Mesendoderm (in vitro differentiated cells): ENCODE results near the gene HSPB6.
"Not testable (repeated sequence)": the region's sequence is repeated elsewhere in the genome, so short reads cannot be mapped to it uniquely, and the experiment has no call there.

Experiments
- DNase-seq: peaks from one replicate; pipeline ENCODE4 v3.0.0; 2013
- H2AK5ac ChIP-seq: 2 replicates; pipeline ENCODE4 v1.6.1; 2013; ENCODE audit warnings: low read length, inconsistent platforms
- H2BK120ac ChIP-seq: 2 replicates; pipeline ENCODE4 v1.6.1; 2013; ENCODE audit warnings: low read depth, mild to moderate bottlenecking, low read length, moderate library complexity, mixed read lengths
- H2BK15ac ChIP-seq: replicated peaks from 2 replicates; pipeline ENCODE4 v1.6.1; 2013; ENCODE audit warnings: low read depth, mild to moderate bottlenecking, moderate library complexity
- H2BK5ac ChIP-seq: 2 replicates; pipeline ENCODE4 v1.6.1; 2013; ENCODE audit warnings: low read length, inconsistent platforms
- H3K18ac ChIP-seq: 2 replicates; pipeline ENCODE4 v1.6.1; 2013; ENCODE audit warnings: mild to moderate bottlenecking, low read length, mixed read lengths
- H3K23ac ChIP-seq: one replicate; pipeline ENCODE4 v1.6.1; 2013; ENCODE audit warnings: low read length
- H3K27ac ChIP-seq: 2 replicates; pipeline ENCODE4 v1.5.1; 2013; ENCODE audit warnings: low read depth, mild to moderate bottlenecking, inconsistent platforms, low read length, moderate library complexity
- H3K27me3 ChIP-seq: 2 replicates; pipeline ENCODE4 v1.6.1; 2013; ENCODE audit warnings: low read length, control low read depth, mild to moderate bottlenecking, inconsistent platforms; ENCODE audit not compliant: insufficient read depth, poor library complexity
- H3K36me3 ChIP-seq: 2 replicates; pipeline ENCODE4 v1.6.1; 2013; ENCODE audit warnings: low read length, inconsistent platforms; ENCODE audit not compliant: control insufficient read depth, insufficient read depth
- H3K4ac ChIP-seq: one replicate; pipeline ENCODE4 v1.6.1; 2013; ENCODE audit warnings: low read depth, mild to moderate bottlenecking, low read length, moderate library complexity
- H3K4me1 ChIP-seq: 2 replicates; pipeline ENCODE4 v1.6.1; 2013; ENCODE audit warnings: low read depth, low read length, inconsistent platforms; ENCODE audit not compliant: control insufficient read depth
- H3K4me2 ChIP-seq: 2 replicates; pipeline ENCODE4 v1.6.1; 2013; ENCODE audit warnings: low read length
- H3K4me3 ChIP-seq: 2 replicates; pipeline ENCODE4 v1.5.1; 2013; ENCODE audit warnings: mild to moderate bottlenecking, low read length
- H3K56ac ChIP-seq: one replicate; pipeline ENCODE4 v1.6.1; 2013; ENCODE audit warnings: low read length
- H3K79me1 ChIP-seq: 2 replicates; pipeline ENCODE4 v1.6.1; 2013; ENCODE audit warnings: low read length, inconsistent platforms
- H3K79me2 ChIP-seq: 2 replicates; pipeline ENCODE4 v1.6.1; 2013; ENCODE audit warnings: mild to moderate bottlenecking, low read length; ENCODE audit not compliant: control insufficient read depth, insufficient read depth
- H3K9ac ChIP-seq: 2 replicates; pipeline ENCODE4 v1.6.1; 2013; ENCODE audit warnings: low read length, inconsistent platforms
- H4K5ac ChIP-seq: one replicate; pipeline ENCODE4 v1.6.1; 2013; ENCODE audit warnings: low read length
- H4K8ac ChIP-seq: one replicate; pipeline ENCODE4 v1.6.1; 2013; ENCODE audit warnings: low read depth, mild to moderate bottlenecking, control low read depth, low read length, moderate library complexity
- WGBS: extraction: QIAGEN DNeasy Blood & Tissue Kit; methylation state at CpG from one replicate; pipeline ENCODE4 v1.1.7; 2013; ENCODE audit warnings: low lambda C conversion rate, missing lambda C conversion rate; ENCODE audit not compliant: insufficient coverage; ENCODE audit errors: extremely low coverage; 5-methylcytosine and 5-hydroxymethylcytosine counted together

The HSPB6 gene

DNA sequence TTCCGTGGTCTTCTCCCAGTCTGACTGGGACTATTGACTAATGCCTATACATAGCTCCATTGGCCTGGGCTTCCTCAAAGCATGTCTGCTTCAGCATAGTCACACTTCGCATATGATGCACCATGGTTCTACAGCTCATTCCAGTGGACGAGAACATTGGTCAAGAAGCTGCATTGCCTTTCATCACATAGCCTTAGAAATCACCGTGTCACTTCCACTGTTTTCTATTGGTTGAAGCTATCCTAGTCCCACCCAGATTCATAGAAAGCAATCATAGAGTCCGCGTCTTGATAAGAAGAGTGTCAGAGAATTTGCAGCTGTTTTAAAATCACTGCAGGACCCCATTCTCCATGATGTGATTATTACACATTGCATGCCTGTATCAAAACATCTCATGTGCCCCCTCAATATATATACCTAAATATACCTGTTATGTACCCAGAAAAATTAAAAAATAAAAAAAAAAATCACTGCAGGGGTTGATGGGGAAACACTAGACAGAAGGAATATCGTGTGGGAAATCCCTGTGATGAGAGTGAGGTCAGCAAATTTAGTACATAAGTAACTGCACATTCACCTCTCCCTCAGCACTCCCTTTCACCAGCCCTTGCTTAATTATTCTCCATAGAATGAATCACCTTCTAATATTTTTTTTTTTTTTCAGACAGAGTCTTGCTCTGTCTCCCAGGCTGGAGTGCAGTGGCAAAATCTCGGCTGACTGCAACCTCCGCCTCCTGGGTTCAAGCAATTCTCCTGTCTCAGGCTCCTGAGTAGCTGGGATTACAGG lies 16.4 kb upstream of the HSPB6 start:
- no peaks in the 10 kb centered on the region for H3K79me1 ChIP-seq
- H3K27ac ChIP-seq = no peak overlapping the region
- H3K9ac ChIP-seq = no peak overlapping the region
- H3K4me3 ChIP-seq = no peak overlapping the region
- no peak overlapping the region for H4K8ac ChIP-seq
- peaks cover 8% of the 10 kb centered on the region for H3K4me1 ChIP-seq
- no peak for DNase-seq
- no peak overlapping the region for H2BK120ac ChIP-seq
- no peaks in the 10 kb centered on the region for H3K27me3 ChIP-seq
- WGBS = no CpG with 5 or more reads among the region's 9 CpGs
- peaks cover 2% of the 10 kb centered on the region for H3K36me3 ChIP-seq
- no peak overlapping the region for H3K4me2 ChIP-seq
- no peak overlapping the region for H4K5ac ChIP-seq
- H2BK5ac ChIP-seq = no peak overlapping the region
- H3K56ac ChIP-seq = no peak overlapping the region
- no peak overlapping the region for H2BK15ac ChIP-seq
- H3K79me2 ChIP-seq = no peaks in the 10 kb centered on the region
- H3K18ac ChIP-seq = no peak overlapping the region
- H2AK5ac ChIP-seq = no peak overlapping the region
- no peak overlapping the region for H3K4ac ChIP-seq
- no peak overlapping the region for H3K23ac ChIP-seq

DNA sequence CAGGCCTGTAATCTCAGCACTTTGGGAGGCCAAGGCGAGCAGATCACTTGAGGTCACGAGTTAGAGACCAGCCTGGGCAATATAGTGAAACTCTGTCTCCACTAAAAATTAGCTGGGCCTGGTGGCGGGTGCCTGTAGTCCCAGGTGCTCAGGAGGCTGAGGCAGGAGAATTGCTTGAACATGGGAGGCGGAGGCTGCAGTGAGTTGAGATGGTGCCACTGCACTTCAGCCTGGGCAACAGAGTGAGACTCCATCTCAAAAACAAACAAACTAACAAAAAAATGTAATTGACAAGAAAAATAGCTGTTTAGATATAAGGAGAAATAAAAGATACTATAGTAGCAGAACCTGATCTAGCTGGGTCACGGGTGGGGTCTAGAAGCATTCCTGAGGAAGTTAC lies 15.5 kb upstream of the HSPB6 start:
- DNase-seq, H2BK5ac ChIP-seq, H4K8ac ChIP-seq, H3K23ac ChIP-seq, H3K79me2 ChIP-seq, H2BK15ac ChIP-seq, H4K5ac ChIP-seq, H3K4me1 ChIP-seq, H3K4me2 ChIP-seq, H3K18ac ChIP-seq, H3K4me3 ChIP-seq, H3K56ac ChIP-seq, H3K27ac ChIP-seq, H3K4ac ChIP-seq, H3K36me3 ChIP-seq, H2BK120ac ChIP-seq, H2AK5ac ChIP-seq, H3K79me1 ChIP-seq, H3K27me3 ChIP-seq, H3K9ac ChIP-seq: not testable (repeated sequence)
- no CpG with 5 or more reads among the region's 5 CpGs for WGBS

GRCh38 chr19:35768082-35768421 lies 11.2 kb upstream of the HSPB6 start:
- Histone ChIP-seq H3K4ac (no peak overlapping the region), H3K79me2 (no peaks in the 10 kb centered on the region), H3K23ac (no peak overlapping the region), H4K8ac (no peak overlapping the region), H2BK5ac (no peak overlapping the region), H3K4me3 (no peak overlapping the region), H3K56ac (no peak overlapping the region), H3K9ac (no peak overlapping the region), H2BK120ac (no peak overlapping the region), H3K18ac (no peak overlapping the region), H3K27me3 (no peaks in the 10 kb centered on the region), H2AK5ac (no peak overlapping the region), H3K4me1 (no peaks in the 10 kb centered on the region), H3K79me1 (no peaks in the 10 kb centered on the region), H3K27ac (no peak overlapping the region), H3K4me2 (no peak overlapping the region), H3K36me3 (peaks cover 5% of the 10 kb centered on the region), H4K5ac (no peak overlapping the region), H2BK15ac (no peak overlapping the region)
- no CpG with 5 or more reads among the region's 15 CpGs for WGBS
- no peak for DNase-seq

- Histone ChIP-seq H3K23ac (no peak overlapping the region), H3K79me2 (no peaks in the 10 kb centered on the region), H3K9ac (peak overlapping the region; percentile 45), H2BK5ac (no peak overlapping the region), H3K4ac (no peak overlapping the region), H3K56ac (peak overlapping the region; percentile 37), H4K8ac (no peak overlapping the region), H4K5ac (no peak overlapping the region), H2BK15ac (no peak overlapping the region), H3K18ac (no peak overlapping the region), H3K79me1 (no peaks in the 10 kb centered on the region), H3K27me3 (no peaks in the 10 kb centered on the region), H3K27ac (no peak overlapping the region), H3K4me3 (no peak overlapping the region), H2AK5ac (no peak overlapping the region), H3K4me2 (no peak overlapping the region), H3K36me3 (peaks cover 5% of the 10 kb centered on the region), H3K4me1 (no peaks in the 10 kb centered on the region), H2BK120ac (no peak overlapping the region)
- no CpG with 5 or more reads among the region's 34 CpGs for WGBS
- DNase-seq = peak; percentile 92
These were observed 10.7 kb upstream of the HSPB6 start for GRCh38 chr19:35767288-35768081.

GRCh38 chr19:35766571-35767104 lies 9.8 kb upstream of the HSPB6 start:
- no peaks in the 10 kb centered on the region for H3K27me3 ChIP-seq
- no peak overlapping the region for H3K56ac ChIP-seq
- H4K5ac ChIP-seq = no peak overlapping the region
- H3K23ac ChIP-seq = no peak overlapping the region
- no peak overlapping the region for H3K4ac ChIP-seq
- H2BK120ac ChIP-seq = no peak overlapping the region
- no peak overlapping the region for H3K27ac ChIP-seq
- no peaks in the 10 kb centered on the region for H3K79me2 ChIP-seq
- H3K79me1 ChIP-seq = no peaks in the 10 kb centered on the region
- H3K4me2 ChIP-seq = no peak overlapping the region
- no peak overlapping the region for H3K9ac ChIP-seq
- H2BK5ac ChIP-seq = no peak overlapping the region
- H2BK15ac ChIP-seq = no peak overlapping the region
- no peak for DNase-seq
- H3K4me1 ChIP-seq = no peaks in the 10 kb centered on the region
- no peak overlapping the region for H3K18ac ChIP-seq
- no peak overlapping the region for H3K4me3 ChIP-seq
- no CpG with 5 or more reads among the region's 11 CpGs for WGBS
- peaks cover 7% of the 10 kb centered on the region for H3K36me3 ChIP-seq
- no peak overlapping the region for H2AK5ac ChIP-seq
- H4K8ac ChIP-seq = no peak overlapping the region
